Measurements from ENCODE around the gene EFCAB9. TPM values are rescaled to one million over a fixed set of nuclear protein-coding genes. Genes with fewer than 3 reads are reported as not detected.
A peak's percentile ranks its signal among the peaks of the same experiment; 100 is the strongest.

EFCAB9 gene
- total RNA-seq, 1 donor from 2014 or later, result not detected

GRCh38 chr5:172166030-172166826, 27.7 kb upstream of the EFCAB9 start:
- DNase-seq, result no peak

- DNase-seq, result no peak
Observed at GRCh38 chr5:172167895-172168294, 26.1 kb upstream of the EFCAB9 start.

GRCh38 chr5:172168311-172168710, 25.7 kb upstream of the EFCAB9 start:
- DNase-seq, result no peak

- DNase-seq, result no peak
Observed at GRCh38 chr5:172169216-172169615, 24.8 kb upstream of the EFCAB9 start.

- no peak for DNase-seq
Observed at GRCh38 chr5:172170251-172170701, 23.7 kb upstream of the EFCAB9 start.

GRCh38 chr5:172171118-172171517, 22.9 kb upstream of the EFCAB9 start:
- no peak for DNase-seq

- DNase-seq, result no peak
Observed at GRCh38 chr5:172172912-172173563, 20.9 kb upstream of the EFCAB9 start.

GRCh38 chr5:172173564-172174153, 20.3 kb upstream of the EFCAB9 start:
- no peak for DNase-seq

GRCh38 chr5:172175263-172175719, 18.7 kb upstream of the EFCAB9 start:
- no peak for DNase-seq

- no peak for DNase-seq
Observed at GRCh38 chr5:172177176-172177575, 16.8 kb upstream of the EFCAB9 start.

GRCh38 chr5:172178301-172178987, 15.5 kb upstream of the EFCAB9 start:
- DNase-seq, result peak; percentile 39

- peak; percentile 77 for DNase-seq
Observed at GRCh38 chr5:172178991-172179989, 14.7 kb upstream of the EFCAB9 start.

GRCh38 chr5:172180936-172181335, 13.0 kb upstream of the EFCAB9 start:
- no peak for DNase-seq

- DNase-seq, result no peak
Observed at GRCh38 chr5:172182291-172182690, 11.7 kb upstream of the EFCAB9 start.

- no peak for DNase-seq
Observed at GRCh38 chr5:172183881-172184280, 10.1 kb upstream of the EFCAB9 start.

GRCh38 chr5:172185096-172185461, 8.9 kb upstream of the EFCAB9 start:
- no peak for DNase-seq

GRCh38 chr5:172186114-172186695, 7.8 kb upstream of the EFCAB9 start:
- no peak for DNase-seq

GRCh38 chr5:172187118-172188032, 6.6 kb upstream of the EFCAB9 start:
- peak; percentile 70 for DNase-seq

- DNase-seq, result peak; percentile 95
Observed at GRCh38 chr5:172188033-172188892, 5.7 kb upstream of the EFCAB9 start, which contains the start of gene STK10. Gene STK10, minus strand, starts transcription at chr5:172188224. Its CDS starts 182 bp downstream, at chr5:172188042.

Data from dermis blood vessel endothelial cell (primary cell).